ENCODE data around the gene CCNI.
"Not testable (repeated sequence)": the region's sequence is repeated elsewhere in the genome, so short reads cannot be mapped to it uniquely, and the experiment has no call there.

The CCNI gene

DNA sequence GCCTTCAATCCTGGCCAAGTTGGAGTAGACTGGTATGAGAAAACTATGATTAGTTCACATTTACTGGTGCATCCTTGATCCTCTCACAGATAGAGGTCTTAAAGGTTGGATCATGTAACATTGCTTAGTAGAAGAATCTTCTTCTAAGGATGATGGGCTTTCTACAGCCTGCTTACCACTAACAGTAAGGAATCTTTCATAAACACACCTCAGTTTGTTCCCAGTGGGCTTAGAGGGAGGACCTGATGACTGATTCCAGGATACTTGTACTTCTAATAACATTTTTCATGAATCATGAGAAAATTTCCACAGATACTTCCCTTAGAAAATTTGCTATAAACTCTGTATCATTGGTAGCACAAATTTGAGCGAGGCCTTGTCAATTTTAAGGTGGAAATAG is 40.6 kb downstream of the CCNI start:
- no peak overlapping the region for H3K9ac ChIP-seq (ENCODE audit: low read length)
- no peak overlapping the region for H3K56ac ChIP-seq (ENCODE audit: low read length)
- H2AK5ac ChIP-seq (ENCODE audit: low read length) = no peak overlapping the region
- H3K4me3 ChIP-seq (ENCODE audit: low read length) = no peak overlapping the region
- no peak overlapping the region for H4K5ac ChIP-seq (ENCODE audit: low read length)
- H3K27me3 ChIP-seq (ENCODE audit: insufficient read depth, low read length, poor library complexity) = no peaks in the 10 kb centered on the region
- no CpG with 5 or more reads among the region's 1 CpG for WGBS (ENCODE audit: extremely low coverage, insufficient coverage, low lambda C conversion rate)
- H3K36me3 ChIP-seq (ENCODE audit: control insufficient read depth, insufficient read depth, low read length) = peaks cover 6% of the 10 kb centered on the region
- H2BK120ac ChIP-seq (ENCODE audit: low read depth, low read length) = no peak overlapping the region
- no peaks in the 10 kb centered on the region for H3K4me1 ChIP-seq (ENCODE audit: control insufficient read depth, low read depth, low read length)
- H3K79me1 ChIP-seq (ENCODE audit: low read length) = no peaks in the 10 kb centered on the region
- no peak overlapping the region for H3K4me2 ChIP-seq (ENCODE audit: low read length)
- H3K4ac ChIP-seq (ENCODE audit: low read depth, low read length) = no peak overlapping the region
- H3K27ac ChIP-seq (ENCODE audit: low read depth, low read length) = no peak overlapping the region
- no peaks in the 10 kb centered on the region for H3K79me2 ChIP-seq (ENCODE audit: control insufficient read depth, insufficient read depth, low read length)
- H3K23ac ChIP-seq (ENCODE audit: low read length) = no peak overlapping the region
- H2BK15ac ChIP-seq (replicated peaks; ENCODE audit: low read depth) = no peak overlapping the region
- no peak for DNase-seq
- H2BK5ac ChIP-seq (ENCODE audit: low read length) = no peak overlapping the region
- H4K8ac ChIP-seq (ENCODE audit: low read depth, low read length) = no peak overlapping the region
- H3K18ac ChIP-seq (ENCODE audit: low read length) = no peak overlapping the region

DNA sequence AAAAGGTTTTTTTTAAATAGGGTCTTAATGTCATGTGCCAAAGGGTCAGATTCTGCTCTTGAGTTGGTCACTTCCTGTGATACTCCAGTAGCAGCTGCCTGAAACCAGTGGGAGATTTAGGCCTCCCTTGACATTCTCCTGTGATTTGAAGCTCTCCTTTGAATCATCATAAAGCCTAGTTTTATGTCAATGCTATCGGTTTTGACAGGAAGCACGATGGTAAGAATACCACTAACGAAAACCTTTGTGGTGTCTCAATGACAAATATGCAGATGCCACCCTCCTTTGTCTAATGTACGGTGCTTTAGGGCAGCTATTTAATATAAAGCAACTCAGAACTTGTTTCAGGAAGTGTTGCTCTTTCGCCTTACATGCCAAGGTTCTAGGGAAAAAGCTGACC is 44.2 kb downstream of the CCNI start:
- H4K5ac ChIP-seq (ENCODE audit: low read length) = no peak overlapping the region
- no peak overlapping the region for H3K4me3 ChIP-seq (ENCODE audit: low read length)
- no peaks in the 10 kb centered on the region for H3K4me1 ChIP-seq (ENCODE audit: control insufficient read depth, low read depth, low read length)
- WGBS (ENCODE audit: extremely low coverage, insufficient coverage, low lambda C conversion rate) = no CpG with 5 or more reads among the region's 5 CpGs
- no peak overlapping the region for H3K9ac ChIP-seq (ENCODE audit: low read length)
- no peak overlapping the region for H4K8ac ChIP-seq (ENCODE audit: low read depth, low read length)
- peaks cover 8% of the 10 kb centered on the region for H3K36me3 ChIP-seq (ENCODE audit: control insufficient read depth, insufficient read depth, low read length)
- H3K4ac ChIP-seq (ENCODE audit: low read depth, low read length) = no peak overlapping the region
- H2BK15ac ChIP-seq (replicated peaks; ENCODE audit: low read depth) = no peak overlapping the region
- no peak for DNase-seq
- H3K27me3 ChIP-seq (ENCODE audit: insufficient read depth, low read length, poor library complexity) = no peaks in the 10 kb centered on the region
- H3K23ac ChIP-seq (ENCODE audit: low read length) = no peak overlapping the region
- H3K56ac ChIP-seq (ENCODE audit: low read length) = no peak overlapping the region
- no peak overlapping the region for H3K27ac ChIP-seq (ENCODE audit: low read depth, low read length)
- no peak overlapping the region for H3K4me2 ChIP-seq (ENCODE audit: low read length)
- H3K79me2 ChIP-seq (ENCODE audit: control insufficient read depth, insufficient read depth, low read length) = no peaks in the 10 kb centered on the region
- H3K18ac ChIP-seq (ENCODE audit: low read length) = no peak overlapping the region
- no peak overlapping the region for H2BK5ac ChIP-seq (ENCODE audit: low read length)
- no peak overlapping the region for H2AK5ac ChIP-seq (ENCODE audit: low read length)
- no peaks in the 10 kb centered on the region for H3K79me1 ChIP-seq (ENCODE audit: low read length)
- H2BK120ac ChIP-seq (ENCODE audit: low read depth, low read length) = no peak overlapping the region

DNA sequence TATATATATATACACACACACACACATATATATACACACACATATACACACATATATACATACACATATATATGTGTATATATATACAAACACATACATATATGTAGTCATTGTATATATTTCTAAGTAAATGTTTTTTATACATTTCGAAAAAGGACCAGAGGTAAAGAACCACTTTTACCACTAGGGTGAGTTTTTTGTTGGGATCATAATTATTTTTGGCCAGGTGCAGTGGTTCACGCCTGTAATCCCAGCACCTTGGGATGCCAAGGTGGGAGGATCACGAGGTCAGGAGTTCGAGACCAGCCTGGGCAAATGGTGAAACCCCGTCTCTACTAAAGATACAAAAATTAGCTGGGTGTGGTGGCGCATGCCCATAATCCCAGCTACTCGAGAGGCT is 46.0 kb downstream of the CCNI start:
- not testable (repeated sequence) for H4K5ac ChIP-seq (ENCODE audit: low read length); H2BK15ac ChIP-seq (replicated peaks; ENCODE audit: low read depth); H3K4ac ChIP-seq (ENCODE audit: low read depth, low read length); H2BK5ac ChIP-seq (ENCODE audit: low read length); H3K9ac ChIP-seq (ENCODE audit: low read length); H2AK5ac ChIP-seq (ENCODE audit: low read length); H3K27me3 ChIP-seq (ENCODE audit: insufficient read depth, low read length, poor library complexity); H3K79me1 ChIP-seq (ENCODE audit: low read length); DNase-seq; H3K18ac ChIP-seq (ENCODE audit: low read length); H3K4me3 ChIP-seq (ENCODE audit: low read length); H3K79me2 ChIP-seq (ENCODE audit: control insufficient read depth, insufficient read depth, low read length); H3K27ac ChIP-seq (ENCODE audit: low read depth, low read length); H3K4me2 ChIP-seq (ENCODE audit: low read length); H4K8ac ChIP-seq (ENCODE audit: low read depth, low read length); H3K56ac ChIP-seq (ENCODE audit: low read length); H2BK120ac ChIP-seq (ENCODE audit: low read depth, low read length); H3K36me3 ChIP-seq (ENCODE audit: control insufficient read depth, insufficient read depth, low read length); H3K23ac ChIP-seq (ENCODE audit: low read length); H3K4me1 ChIP-seq (ENCODE audit: control insufficient read depth, low read depth, low read length)
- no CpG with 5 or more reads among the region's 7 CpGs for WGBS (ENCODE audit: extremely low coverage, insufficient coverage, low lambda C conversion rate)

DNA sequence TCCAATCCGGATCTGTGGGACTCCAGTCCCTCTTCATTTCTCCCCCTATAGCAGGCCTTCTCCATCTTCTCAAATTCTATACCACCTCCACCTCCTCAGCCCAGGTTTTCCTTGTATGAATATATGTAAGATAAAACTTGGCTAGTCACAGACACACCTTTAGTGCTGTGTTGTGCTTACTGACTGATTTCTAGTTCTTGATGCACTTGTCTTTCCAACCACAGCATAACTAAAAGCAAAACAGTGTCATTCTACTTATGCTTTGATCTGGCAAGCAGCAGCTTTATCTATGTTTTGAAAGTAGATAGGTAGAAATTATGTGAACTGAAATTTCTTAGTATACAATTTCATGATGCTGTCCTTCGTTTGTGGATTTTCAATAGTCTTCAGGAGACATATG is 47.5 kb downstream of the CCNI start:
- Histone ChIP-seq H3K4me3 (ENCODE audit: low read length) (no peak overlapping the region), H3K36me3 (ENCODE audit: control insufficient read depth, insufficient read depth, low read length) (peaks cover 11% of the 10 kb centered on the region), H2AK5ac (ENCODE audit: low read length) (no peak overlapping the region), H3K79me1 (ENCODE audit: low read length) (peaks cover 1% of the 10 kb centered on the region), H3K23ac (ENCODE audit: low read length) (no peak overlapping the region), H3K27me3 (ENCODE audit: insufficient read depth, low read length, poor library complexity) (no peaks in the 10 kb centered on the region), H2BK120ac (ENCODE audit: low read depth, low read length) (no peak overlapping the region), H3K79me2 (ENCODE audit: control insufficient read depth, insufficient read depth, low read length) (no peaks in the 10 kb centered on the region), H3K56ac (ENCODE audit: low read length) (no peak overlapping the region), H3K4me2 (ENCODE audit: low read length) (no peak overlapping the region), H3K9ac (ENCODE audit: low read length) (no peak overlapping the region), H4K8ac (ENCODE audit: low read depth, low read length) (no peak overlapping the region), H3K4ac (ENCODE audit: low read depth, low read length) (no peak overlapping the region), H2BK5ac (ENCODE audit: low read length) (no peak overlapping the region), H4K5ac (ENCODE audit: low read length) (no peak overlapping the region), H2BK15ac (replicated peaks; ENCODE audit: low read depth) (no peak overlapping the region), H3K4me1 (ENCODE audit: control insufficient read depth, low read depth, low read length) (no peaks in the 10 kb centered on the region), H3K27ac (ENCODE audit: low read depth, low read length) (no peak overlapping the region), H3K18ac (ENCODE audit: low read length) (no peak overlapping the region)
- no CpG with 5 or more reads among the region's 2 CpGs for WGBS (ENCODE audit: extremely low coverage, insufficient coverage, low lambda C conversion rate)
- no peak for DNase-seq

DNA sequence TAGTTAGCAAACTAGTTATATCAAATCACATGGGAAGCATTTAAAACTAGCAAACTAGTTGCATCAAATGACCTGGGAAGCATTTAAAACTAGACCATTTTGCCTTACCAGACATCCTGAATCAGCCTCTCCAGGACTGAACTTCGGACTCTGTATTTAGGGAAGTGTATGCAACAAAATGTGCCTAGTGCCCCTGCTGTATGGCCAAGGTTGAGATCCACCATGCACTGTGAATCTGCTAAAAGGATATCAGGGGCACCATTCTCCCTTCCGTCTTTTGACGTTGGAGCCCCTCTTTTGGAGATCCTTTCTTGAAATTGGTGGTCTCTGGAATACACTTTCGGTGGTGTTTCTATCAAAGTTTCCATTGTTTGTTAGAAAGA is 49.5 kb downstream of the CCNI start:
- Histone ChIP-seq H3K36me3 (ENCODE audit: control insufficient read depth, insufficient read depth, low read length) (peaks cover 12% of the 10 kb centered on the region), H3K23ac (ENCODE audit: low read length) (no peak overlapping the region), H4K8ac (ENCODE audit: low read depth, low read length) (no peak overlapping the region), H3K79me1 (ENCODE audit: low read length) (peaks cover 1% of the 10 kb centered on the region), H3K4me2 (ENCODE audit: low read length) (no peak overlapping the region), H3K4ac (ENCODE audit: low read depth, low read length) (no peak overlapping the region), H3K4me3 (ENCODE audit: low read length) (no peak overlapping the region), H2AK5ac (ENCODE audit: low read length) (no peak overlapping the region), H3K79me2 (ENCODE audit: control insufficient read depth, insufficient read depth, low read length) (no peaks in the 10 kb centered on the region), H3K56ac (ENCODE audit: low read length) (no peak overlapping the region), H3K27ac (ENCODE audit: low read depth, low read length) (no peak overlapping the region), H3K18ac (ENCODE audit: low read length) (no peak overlapping the region), H4K5ac (ENCODE audit: low read length) (no peak overlapping the region), H2BK15ac (replicated peaks; ENCODE audit: low read depth) (no peak overlapping the region), H3K27me3 (ENCODE audit: insufficient read depth, low read length, poor library complexity) (no peaks in the 10 kb centered on the region), H3K9ac (ENCODE audit: low read length) (no peak overlapping the region), H2BK5ac (ENCODE audit: low read length) (no peak overlapping the region), H3K4me1 (ENCODE audit: control insufficient read depth, low read depth, low read length) (peaks cover 10% of the 10 kb centered on the region), H2BK120ac (ENCODE audit: low read depth, low read length) (no peak overlapping the region)
- no CpG with 5 or more reads among the region's 4 CpGs for WGBS (ENCODE audit: extremely low coverage, insufficient coverage, low lambda C conversion rate)
- DNase-seq = no peak

DNA sequence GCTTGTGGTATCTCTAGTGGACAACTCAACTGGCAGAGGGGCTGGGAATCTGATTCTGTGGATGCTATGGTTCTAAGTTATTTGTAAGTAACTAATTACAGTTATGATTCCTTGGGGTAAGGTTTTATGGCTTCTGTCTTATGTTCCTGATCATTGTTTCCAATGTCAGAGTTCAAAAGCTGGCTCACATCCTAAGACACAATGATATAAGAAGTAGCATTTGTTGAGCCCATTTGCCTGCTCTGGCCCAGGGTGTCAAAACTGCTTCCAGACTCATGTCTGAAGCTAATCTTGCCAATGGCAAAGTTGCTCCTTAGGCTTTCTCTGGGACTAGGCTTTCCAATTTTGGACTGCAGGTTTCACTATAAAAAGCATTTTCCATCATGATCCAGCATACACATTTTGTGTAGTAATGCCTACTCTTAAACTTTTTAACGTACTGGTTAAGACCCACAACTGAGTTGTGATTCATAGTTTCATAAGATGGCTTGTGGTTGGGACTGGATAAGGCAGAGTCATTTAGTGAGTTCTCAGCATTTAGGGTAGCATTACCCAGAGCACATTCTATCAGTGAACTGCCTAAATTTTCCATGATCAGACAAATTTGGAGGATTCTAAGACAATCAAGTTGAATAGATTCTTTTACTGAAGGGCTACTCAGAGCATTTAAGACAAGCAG is 50.0 kb downstream of the CCNI start:
- Histone ChIP-seq H3K79me1 (ENCODE audit: low read length) (peaks cover 1% of the 10 kb centered on the region), H2BK120ac (ENCODE audit: low read depth, low read length) (no peak overlapping the region), H3K79me2 (ENCODE audit: control insufficient read depth, insufficient read depth, low read length) (no peaks in the 10 kb centered on the region), H4K8ac (ENCODE audit: low read depth, low read length) (no peak overlapping the region), H3K9ac (ENCODE audit: low read length) (no peak overlapping the region), H3K4ac (ENCODE audit: low read depth, low read length) (no peak overlapping the region), H3K27me3 (ENCODE audit: insufficient read depth, low read length, poor library complexity) (no peaks in the 10 kb centered on the region), H3K56ac (ENCODE audit: low read length) (no peak overlapping the region), H2BK5ac (ENCODE audit: low read length) (no peak overlapping the region), H3K4me1 (ENCODE audit: control insufficient read depth, low read depth, low read length) (peaks cover 10% of the 10 kb centered on the region), H4K5ac (ENCODE audit: low read length) (no peak overlapping the region), H2AK5ac (ENCODE audit: low read length) (no peak overlapping the region), H3K27ac (ENCODE audit: low read depth, low read length) (no peak overlapping the region), H3K4me3 (ENCODE audit: low read length) (no peak overlapping the region), H3K36me3 (ENCODE audit: control insufficient read depth, insufficient read depth, low read length) (peaks cover 15% of the 10 kb centered on the region), H2BK15ac (replicated peaks; ENCODE audit: low read depth) (no peak overlapping the region), H3K18ac (ENCODE audit: low read length) (no peak overlapping the region), H3K23ac (ENCODE audit: low read length) (no peak overlapping the region), H3K4me2 (ENCODE audit: low read length) (no peak overlapping the region)
- DNase-seq = no peak
- no CpG with 5 or more reads among the region's 1 CpG for WGBS (ENCODE audit: extremely low coverage, insufficient coverage, low lambda C conversion rate)

All from mesendoderm (in vitro differentiated cells).